ENCODE results near the gene SLC52A3.

Gene SLC52A3

DNA sequence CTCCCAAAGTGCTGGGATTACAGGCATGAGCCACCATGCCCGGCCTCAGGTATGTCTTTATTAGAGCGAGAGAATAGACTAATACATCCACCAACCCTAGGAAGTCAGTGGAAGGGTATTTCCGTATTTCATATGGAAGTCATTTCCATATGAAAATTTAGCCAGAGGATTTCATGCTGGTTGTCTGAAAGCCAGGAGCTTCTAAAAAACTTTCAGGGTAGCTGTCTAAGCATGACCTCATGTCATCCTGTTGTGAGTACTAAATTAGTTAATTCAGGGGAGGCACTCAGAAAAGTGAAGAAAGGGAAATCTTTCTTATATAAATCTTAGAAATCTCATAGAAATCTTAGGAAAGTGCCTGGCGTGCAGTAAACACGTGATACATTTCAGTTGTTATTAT is 16.5 kb downstream of the SLC52A3 start:
- no peak overlapping the region for H3K4me2 ChIP-seq (ENCODE audit: low read depth, low read length, poor library complexity, severe bottlenecking)
- no peaks in the 10 kb centered on the region for H3K9me2 ChIP-seq (replicated peaks; ENCODE audit: low read depth, low read length)
- no peaks in the 10 kb centered on the region for H3K9me3 ChIP-seq (ENCODE audit: insufficient read depth, low read depth, low read length)
- no peaks in the 10 kb centered on the region for H3K36me3 ChIP-seq (ENCODE audit: insufficient read depth, low read length)
- H3K9ac ChIP-seq (ENCODE audit: low read depth, low read length, poor library complexity, severe bottlenecking) = no peak overlapping the region
- no peaks in the 10 kb centered on the region for H3F3A ChIP-seq (ENCODE audit: low read depth)
- no peak for TF ChIP-seq EZH2phosphoT487 (IDR thresholded peaks at IDR 0.05; ENCODE audit: borderline replicate concordance)
- TF ChIP-seq, protein P1, sequence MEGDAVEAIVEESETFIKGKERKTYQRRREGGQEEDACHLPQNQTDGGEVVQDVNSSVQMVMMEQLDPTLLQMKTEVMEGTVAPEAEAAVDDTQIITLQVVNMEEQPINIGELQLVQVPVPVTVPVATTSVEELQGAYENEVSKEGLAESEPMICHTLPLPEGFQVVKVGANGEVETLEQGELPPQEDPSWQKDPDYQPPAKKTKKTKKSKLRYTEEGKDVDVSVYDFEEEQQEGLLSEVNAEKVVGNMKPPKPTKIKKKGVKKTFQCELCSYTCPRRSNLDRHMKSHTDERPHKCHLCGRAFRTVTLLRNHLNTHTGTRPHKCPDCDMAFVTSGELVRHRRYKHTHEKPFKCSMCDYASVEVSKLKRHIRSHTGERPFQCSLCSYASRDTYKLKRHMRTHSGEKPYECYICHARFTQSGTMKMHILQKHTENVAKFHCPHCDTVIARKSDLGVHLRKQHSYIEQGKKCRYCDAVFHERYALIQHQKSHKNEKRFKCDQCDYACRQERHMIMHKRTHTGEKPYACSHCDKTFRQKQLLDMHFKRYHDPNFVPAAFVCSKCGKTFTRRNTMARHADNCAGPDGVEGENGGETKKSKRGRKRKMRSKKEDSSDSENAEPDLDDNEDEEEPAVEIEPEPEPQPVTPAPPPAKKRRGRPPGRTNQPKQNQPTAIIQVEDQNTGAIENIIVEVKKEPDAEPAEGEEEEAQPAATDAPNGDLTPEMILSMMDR (conservative IDR thresholded peaks at IDR 0.05; ENCODE audit: low read length) = no peak
- no peak overlapping the region for H3K4me3 ChIP-seq (ENCODE audit: low read length, poor library complexity, severe bottlenecking)
- no peaks in the 10 kb centered on the region for H3K27me3 ChIP-seq (ENCODE audit: insufficient read depth, low read length, poor library complexity, severe bottlenecking)
- no peaks in the 10 kb centered on the region for H3K4me1 ChIP-seq (ENCODE audit: insufficient read depth, low read length, poor library complexity, severe bottlenecking)
- H3K79me2 ChIP-seq (ENCODE audit: insufficient read depth, low read length) = no peaks in the 10 kb centered on the region
- H2AFZ ChIP-seq (ENCODE audit: low read length) = no peak overlapping the region
- no peaks in the 10 kb centered on the region for H4K20me1 ChIP-seq (ENCODE audit: insufficient read depth, low read length, poor library complexity, severe bottlenecking)

DNA sequence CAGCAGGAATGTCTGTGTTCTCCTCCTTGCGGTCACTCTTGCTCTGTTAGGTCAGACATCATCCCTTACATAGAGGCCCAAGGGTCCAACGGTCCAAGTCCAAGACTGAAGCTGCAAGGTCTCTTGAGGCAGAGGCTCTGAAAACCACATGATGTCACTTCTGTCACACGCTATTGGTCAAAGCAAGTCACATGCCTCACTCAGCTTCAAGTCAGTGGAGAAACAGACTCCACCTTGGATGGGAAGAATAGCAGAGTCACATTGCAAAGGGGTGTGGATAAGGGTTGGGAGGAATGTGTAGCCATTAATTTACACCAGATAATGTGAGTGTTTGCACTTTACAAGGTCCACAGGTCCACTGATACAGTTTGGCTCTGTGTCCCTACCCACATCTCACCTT is 17.5 kb downstream of the SLC52A3 start:
- no peak overlapping the region for H3K9ac ChIP-seq (ENCODE audit: low read depth, low read length, poor library complexity, severe bottlenecking)
- H3K9me2 ChIP-seq (replicated peaks; ENCODE audit: low read depth, low read length) = no peaks in the 10 kb centered on the region
- H3K27me3 ChIP-seq (ENCODE audit: insufficient read depth, low read length, poor library complexity, severe bottlenecking) = no peaks in the 10 kb centered on the region
- no peaks in the 10 kb centered on the region for H3K4me1 ChIP-seq (ENCODE audit: insufficient read depth, low read length, poor library complexity, severe bottlenecking)
- no peak overlapping the region for H3K4me3 ChIP-seq (ENCODE audit: low read length, poor library complexity, severe bottlenecking)
- no peak for TF ChIP-seq EZH2phosphoT487 (IDR thresholded peaks at IDR 0.05; ENCODE audit: borderline replicate concordance)
- TF ChIP-seq, protein P1 (conservative IDR thresholded peaks at IDR 0.05; ENCODE audit: low read length) = no peak
- no peaks in the 10 kb centered on the region for H3K79me2 ChIP-seq (ENCODE audit: insufficient read depth, low read length)
- no peaks in the 10 kb centered on the region for H3F3A ChIP-seq (ENCODE audit: low read depth)
- H3K36me3 ChIP-seq (ENCODE audit: insufficient read depth, low read length) = no peaks in the 10 kb centered on the region
- no peak overlapping the region for H3K4me2 ChIP-seq (ENCODE audit: low read depth, low read length, poor library complexity, severe bottlenecking)
- H3K9me3 ChIP-seq (ENCODE audit: insufficient read depth, low read depth, low read length) = peaks cover 3% of the 10 kb centered on the region
- no peaks in the 10 kb centered on the region for H4K20me1 ChIP-seq (ENCODE audit: insufficient read depth, low read length, poor library complexity, severe bottlenecking)
- no peak overlapping the region for H2AFZ ChIP-seq (ENCODE audit: low read length)

DNA sequence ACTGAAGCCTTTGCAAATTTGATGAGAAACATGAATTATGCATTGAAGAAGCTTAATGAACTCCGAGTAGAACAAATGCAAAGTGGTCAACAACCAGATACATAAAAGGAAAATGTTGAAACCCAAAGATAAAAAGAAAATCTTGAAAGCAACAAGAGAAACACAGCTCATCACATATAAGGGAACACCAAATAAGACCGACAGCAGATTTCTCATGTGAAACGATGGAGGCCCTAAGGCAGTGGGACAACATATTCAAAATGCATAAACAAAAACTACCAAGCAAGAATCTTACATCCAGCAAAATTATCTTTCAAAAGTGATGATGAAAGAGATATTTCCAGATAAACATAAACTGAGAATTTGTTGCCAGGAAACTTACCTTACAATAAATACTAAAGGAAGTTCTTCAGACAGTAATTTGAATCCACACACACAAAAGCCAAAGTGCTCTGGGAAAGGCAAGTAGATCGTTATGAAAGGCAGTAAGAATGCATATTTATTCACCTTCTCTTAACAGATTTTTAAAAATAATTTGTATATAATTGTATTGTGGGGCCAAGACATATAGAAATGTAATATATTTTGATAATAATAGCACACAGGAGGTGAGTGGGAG is 22.5 kb downstream of the SLC52A3 start:
- Histone ChIP-seq H2AFZ (ENCODE audit: low read length) (no peak overlapping the region), H3K79me2 (ENCODE audit: insufficient read depth, low read length) (no peaks in the 10 kb centered on the region), H3K9ac (ENCODE audit: low read depth, low read length, poor library complexity, severe bottlenecking) (no peak overlapping the region), H3K4me2 (ENCODE audit: low read depth, low read length, poor library complexity, severe bottlenecking) (no peak overlapping the region), H3K36me3 (ENCODE audit: insufficient read depth, low read length) (no peaks in the 10 kb centered on the region), H4K20me1 (ENCODE audit: insufficient read depth, low read length, poor library complexity, severe bottlenecking) (no peaks in the 10 kb centered on the region), H3K4me3 (ENCODE audit: low read length, poor library complexity, severe bottlenecking) (no peak overlapping the region), H3K9me3 (ENCODE audit: insufficient read depth, low read depth, low read length) (peaks cover 11% of the 10 kb centered on the region), H3K9me2 (replicated peaks; ENCODE audit: low read depth, low read length) (no peaks in the 10 kb centered on the region), H3K4me1 (ENCODE audit: insufficient read depth, low read length, poor library complexity, severe bottlenecking) (no peaks in the 10 kb centered on the region), H3F3A (ENCODE audit: low read depth) (no peaks in the 10 kb centered on the region), H3K27me3 (ENCODE audit: insufficient read depth, low read length, poor library complexity, severe bottlenecking) (no peaks in the 10 kb centered on the region)
- TF ChIP-seq, protein P1 (conservative IDR thresholded peaks at IDR 0.05; ENCODE audit: low read length) = no peak
- no peak for TF ChIP-seq EZH2phosphoT487 (IDR thresholded peaks at IDR 0.05; ENCODE audit: borderline replicate concordance)
